SK-N-SH treated with all-trans-retinoic acid at 6 μM for 48 hours (cell line): ENCODE data around the gene ID2.

Experiments
- ATAC-seq: fragments of 200-7000 bp; cut with Tn5 transposase; 3 replicates; pipeline ENCODE4 v1.9.1; 2020; ENCODE audit warnings: mild to moderate bottlenecking, moderate library complexity
- ARNTL ChIP-seq: fragments of 450-650 bp; formaldehyde crosslinking; IDR thresholded peaks from 2 replicates; pipeline ENCODE4 v1.5.0; 2020; ENCODE audit warnings: low read depth, mild to moderate bottlenecking, moderate library complexity, borderline replicate concordance
- BACH2 ChIP-seq: fragments of 250-450 bp; sonication (Bioruptor Pico); IDR thresholded peaks from 2 replicates; pipeline ENCODE4 v1.9.0; 2021; ENCODE audit warnings: mild to moderate bottlenecking, borderline replicate concordance
- CSDC2 ChIP-seq: fragments of 250-450 bp; sonication (Bioruptor Pico); IDR thresholded peaks from 2 replicates; pipeline ENCODE4 v1.5.0; 2020; ENCODE audit warnings: mild to moderate bottlenecking, moderate library complexity
- ESRRG ChIP-seq: fragments of 250-450 bp; sonication (Bioruptor Pico); IDR thresholded peaks from 2 replicates; pipeline ENCODE4 v1.6.1; 2021; ENCODE audit warnings: mild to moderate bottlenecking
- GLIS3 ChIP-seq: fragments of 250-450 bp; sonication (Bioruptor Pico); IDR thresholded peaks from 2 replicates; pipeline ENCODE4 v1.5.0; 2020; ENCODE audit warnings: mild to moderate bottlenecking, moderate library complexity
- ISL1 ChIP-seq: fragments of 250-450 bp; sonication (Bioruptor Pico); IDR thresholded peaks from 2 replicates; pipeline ENCODE4 v2.1.2; 2022; ENCODE audit warnings: mild to moderate bottlenecking, moderate library complexity
- OSR1 ChIP-seq: fragments of 250-450 bp; sonication (Bioruptor Pico); IDR thresholded peaks from 2 replicates; pipeline ENCODE4 v1.8.0; 2022; ENCODE audit warnings: moderate library complexity, mild to moderate bottlenecking, inconsistent platforms
- PPARA ChIP-seq: fragments of 250-450 bp; sonication (Bioruptor Pico); IDR thresholded peaks from 2 replicates; pipeline ENCODE4 v1.5.0; 2020; ENCODE audit warnings: mild to moderate bottlenecking, borderline replicate concordance
- RARB ChIP-seq: fragments of 250-450 bp; sonication (Bioruptor Pico); IDR thresholded peaks from 2 replicates; pipeline ENCODE4 v1.8.0; 2021; ENCODE audit warnings: mild to moderate bottlenecking, moderate library complexity
- SNAI2 ChIP-seq: fragments of 250-450 bp; sonication (Bioruptor Pico); IDR thresholded peaks from 2 replicates; pipeline ENCODE4 v1.5.0; 2020; ENCODE audit warnings: mild to moderate bottlenecking, moderate library complexity
- TCF4 ChIP-seq: fragments of 250-450 bp; sonication (Bioruptor Pico); IDR thresholded peaks from 2 replicates; pipeline ENCODE4 v1.8.0; 2021; ENCODE audit warnings: mild to moderate bottlenecking, moderate library complexity, borderline replicate concordance
- TOX ChIP-seq: fragments of 250-450 bp; sonication (Bioruptor Pico); IDR thresholded peaks from 2 replicates; pipeline ENCODE4 v1.8.0; 2021; ENCODE audit warnings: mild to moderate bottlenecking, moderate library complexity, borderline replicate concordance
- ZC3H10 ChIP-seq: fragments of 250-450 bp; sonication (Bioruptor Pico); IDR thresholded peaks from 2 replicates; pipeline ENCODE4 v1.5.1; 2021; ENCODE audit warnings: mild to moderate bottlenecking, moderate library complexity
- ZFP3 ChIP-seq: fragments of 250-450 bp; sonication (Bioruptor Pico); IDR thresholded peaks from 2 replicates; pipeline ENCODE4 v1.5.0; 2020; ENCODE audit warnings: mild to moderate bottlenecking, moderate library complexity
- ZFP30 ChIP-seq: fragments of 450-650 bp; formaldehyde crosslinking; IDR thresholded peaks from 2 replicates; pipeline ENCODE4 v1.5.0; 2022; ENCODE audit warnings: mild to moderate bottlenecking, moderate library complexity
- ZNF565 ChIP-seq: fragments of 450-650 bp; formaldehyde crosslinking; conservative IDR thresholded peaks from 2 replicates; pipeline ENCODE4 v1.5.0; 2020; ENCODE audit warnings: low read depth, mild to moderate bottlenecking, moderate library complexity
- ZNF70 ChIP-seq: fragments of 450-650 bp; formaldehyde crosslinking; IDR thresholded peaks from 2 replicates; pipeline ENCODE4 v1.5.0; 2020; ENCODE audit warnings: mild to moderate bottlenecking, moderate library complexity
- ZNF8 ChIP-seq: fragments of 450-650 bp; formaldehyde crosslinking; IDR thresholded peaks from 2 replicates; pipeline ENCODE4 v1.5.0; 2020; ENCODE audit warnings: mild to moderate bottlenecking, moderate library complexity
- TF ChIP-seq, protein P1 (sequence below): fragments of 250-450 bp; sonication (Bioruptor Pico); IDR thresholded peaks from 2 replicates; pipeline ENCODE4 v1.5.1; 2020; ENCODE audit warnings: low read depth, mild to moderate bottlenecking, moderate library complexity
- TF ChIP-seq, protein P2 (sequence below): fragments of 250-450 bp; sonication (Bioruptor Pico); IDR thresholded peaks from 2 replicates; pipeline ENCODE4 v1.8.0; 2020; ENCODE audit warnings: mild to moderate bottlenecking, moderate library complexity, borderline replicate concordance
- TF ChIP-seq, protein P3 (sequence below): fragments of 250-450 bp; sonication (Bioruptor Pico); IDR thresholded peaks from 2 replicates; pipeline ENCODE4 v1.8.0; 2021; ENCODE audit warnings: low read depth, mild to moderate bottlenecking, moderate library complexity, borderline replicate concordance
- TF ChIP-seq, protein P4 (sequence below): fragments of 250-450 bp; sonication (Bioruptor Pico); IDR thresholded peaks from 2 replicates; pipeline ENCODE4 v1.5.0; 2020; ENCODE audit warnings: mild to moderate bottlenecking, moderate library complexity
- TF ChIP-seq, protein P5 (sequence below): fragments of 250-450 bp; sonication (Bioruptor Pico); IDR thresholded peaks from 2 replicates; pipeline ENCODE4 v1.5.1; 2021; ENCODE audit warnings: mild to moderate bottlenecking, moderate library complexity

ID2 gene, protein sequence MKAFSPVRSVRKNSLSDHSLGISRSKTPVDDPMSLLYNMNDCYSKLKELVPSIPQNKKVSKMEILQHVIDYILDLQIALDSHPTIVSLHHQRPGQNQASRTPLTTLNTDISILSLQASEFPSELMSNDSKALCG

DNA sequence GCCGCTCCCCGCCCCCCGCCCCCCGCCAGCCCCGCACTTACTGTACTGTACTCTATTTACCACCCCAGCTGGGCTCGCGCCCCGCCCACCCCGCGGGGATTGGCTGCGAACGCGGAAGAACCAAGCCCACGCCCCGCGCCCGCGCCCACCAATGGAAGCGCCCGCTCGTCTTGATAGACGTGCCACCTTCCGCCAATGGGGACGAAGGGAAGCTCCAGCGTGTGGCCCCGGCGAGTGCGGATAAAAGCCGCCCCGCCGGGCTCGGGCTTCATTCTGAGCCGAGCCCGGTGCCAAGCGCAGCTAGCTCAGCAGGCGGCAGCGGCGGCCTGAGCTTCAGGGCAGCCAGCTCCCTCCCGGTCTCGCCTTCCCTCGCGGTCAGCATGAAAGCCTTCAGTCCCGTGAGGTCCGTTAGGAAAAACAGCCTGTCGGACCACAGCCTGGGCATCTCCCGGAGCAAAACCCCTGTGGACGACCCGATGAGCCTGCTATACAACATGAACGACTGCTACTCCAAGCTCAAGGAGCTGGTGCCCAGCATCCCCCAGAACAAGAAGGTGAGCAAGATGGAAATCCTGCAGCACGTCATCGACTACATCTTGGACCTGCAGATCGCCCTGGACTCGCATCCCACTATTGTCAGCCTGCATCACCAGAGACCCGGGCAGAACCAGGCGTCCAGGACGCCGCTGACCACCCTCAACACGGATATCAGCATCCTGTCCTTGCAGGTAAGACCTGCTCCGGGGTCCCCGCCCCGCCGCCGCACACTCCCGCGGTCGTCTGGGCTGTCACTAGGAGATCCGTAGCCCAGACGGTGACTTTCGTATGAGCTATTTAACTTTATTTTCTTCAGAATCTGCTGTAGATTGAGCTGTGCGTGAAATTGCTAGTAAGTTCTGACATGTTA lies at the start of gene ID2:
Gene ID2 (plus strand): TSS at position 271 of the 907 bp plus-strand sequence. CDS start 110 bp downstream, at position 381.
- ATAC-seq: peak; percentile 53
- TF ChIP-seq, protein P1, sequence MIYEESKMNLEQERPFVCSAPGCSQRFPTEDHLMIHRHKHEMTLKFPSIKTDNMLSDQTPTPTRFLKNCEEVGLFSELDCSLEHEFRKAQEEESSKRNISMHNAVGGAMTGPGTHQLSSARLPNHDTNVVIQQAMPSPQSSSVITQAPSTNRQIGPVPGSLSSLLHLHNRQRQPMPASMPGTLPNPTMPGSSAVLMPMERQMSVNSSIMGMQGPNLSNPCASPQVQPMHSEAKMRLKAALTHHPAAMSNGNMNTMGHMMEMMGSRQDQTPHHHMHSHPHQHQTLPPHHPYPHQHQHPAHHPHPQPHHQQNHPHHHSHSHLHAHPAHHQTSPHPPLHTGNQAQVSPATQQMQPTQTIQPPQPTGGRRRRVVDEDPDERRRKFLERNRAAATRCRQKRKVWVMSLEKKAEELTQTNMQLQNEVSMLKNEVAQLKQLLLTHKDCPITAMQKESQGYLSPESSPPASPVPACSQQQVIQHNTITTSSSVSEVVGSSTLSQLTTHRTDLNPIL: peak; percentile 87
- TF ChIP-seq GLIS3 (peak; percentile 96; the same call in 1 of the 2 replicates), ZC3H10 (CRISPR knock-in tag) (no peak), ZFP30 (CRISPR knock-in tag) (peak; percentile 63; the same call in 1 of the 2 replicates), PPARA (no peak), ZFP3 (CRISPR knock-in tag) (peak; percentile 64; the same call in 1 of the 2 replicates), ESRRG (peak; percentile 85), SNAI2 (CRISPR knock-in tag) (no peak), ARNTL (no peak), OSR1 (CRISPR knock-in tag) (no peak), BACH2 (CRISPR knock-in tag) (no peak), RARB (no peak), ZNF565 (peak; percentile 70; the same call in 1 of the 2 replicates), CSDC2 (no peak), ISL1 (CRISPR knock-in tag) (no peak), ZNF8 (peak; percentile 30; the same call in 1 of the 2 replicates), ZNF70 (CRISPR knock-in tag) (no peak), TCF4 (CRISPR knock-in tag) (no peak), TOX (no peak)
- TF ChIP-seq, protein P2, sequence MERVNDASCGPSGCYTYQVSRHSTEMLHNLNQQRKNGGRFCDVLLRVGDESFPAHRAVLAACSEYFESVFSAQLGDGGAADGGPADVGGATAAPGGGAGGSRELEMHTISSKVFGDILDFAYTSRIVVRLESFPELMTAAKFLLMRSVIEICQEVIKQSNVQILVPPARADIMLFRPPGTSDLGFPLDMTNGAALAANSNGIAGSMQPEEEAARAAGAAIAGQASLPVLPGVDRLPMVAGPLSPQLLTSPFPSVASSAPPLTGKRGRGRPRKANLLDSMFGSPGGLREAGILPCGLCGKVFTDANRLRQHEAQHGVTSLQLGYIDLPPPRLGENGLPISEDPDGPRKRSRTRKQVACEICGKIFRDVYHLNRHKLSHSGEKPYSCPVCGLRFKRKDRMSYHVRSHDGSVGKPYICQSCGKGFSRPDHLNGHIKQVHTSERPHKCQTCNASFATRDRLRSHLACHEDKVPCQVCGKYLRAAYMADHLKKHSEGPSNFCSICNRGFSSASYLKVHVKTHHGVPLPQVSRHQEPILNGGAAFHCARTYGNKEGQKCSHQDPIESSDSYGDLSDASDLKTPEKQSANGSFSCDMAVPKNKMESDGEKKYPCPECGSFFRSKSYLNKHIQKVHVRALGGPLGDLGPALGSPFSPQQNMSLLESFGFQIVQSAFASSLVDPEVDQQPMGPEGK (CRISPR knock-in tag): no peak
- TF ChIP-seq, protein P3, sequence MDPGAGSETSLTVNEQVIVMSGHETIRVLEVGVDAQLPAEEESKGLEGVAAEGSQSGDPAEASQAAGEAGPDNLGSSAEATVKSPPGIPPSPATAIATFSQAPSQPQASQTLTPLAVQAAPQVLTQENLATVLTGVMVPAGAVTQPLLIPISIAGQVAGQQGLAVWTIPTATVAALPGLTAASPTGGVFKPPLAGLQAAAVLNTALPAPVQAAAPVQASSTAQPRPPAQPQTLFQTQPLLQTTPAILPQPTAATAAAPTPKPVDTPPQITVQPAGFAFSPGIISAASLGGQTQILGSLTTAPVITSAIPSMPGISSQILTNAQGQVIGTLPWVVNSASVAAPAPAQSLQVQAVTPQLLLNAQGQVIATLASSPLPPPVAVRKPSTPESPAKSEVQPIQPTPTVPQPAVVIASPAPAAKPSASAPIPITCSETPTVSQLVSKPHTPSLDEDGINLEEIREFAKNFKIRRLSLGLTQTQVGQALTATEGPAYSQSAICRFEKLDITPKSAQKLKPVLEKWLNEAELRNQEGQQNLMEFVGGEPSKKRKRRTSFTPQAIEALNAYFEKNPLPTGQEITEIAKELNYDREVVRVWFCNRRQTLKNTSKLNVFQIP: no peak
- TF ChIP-seq, protein P4, sequence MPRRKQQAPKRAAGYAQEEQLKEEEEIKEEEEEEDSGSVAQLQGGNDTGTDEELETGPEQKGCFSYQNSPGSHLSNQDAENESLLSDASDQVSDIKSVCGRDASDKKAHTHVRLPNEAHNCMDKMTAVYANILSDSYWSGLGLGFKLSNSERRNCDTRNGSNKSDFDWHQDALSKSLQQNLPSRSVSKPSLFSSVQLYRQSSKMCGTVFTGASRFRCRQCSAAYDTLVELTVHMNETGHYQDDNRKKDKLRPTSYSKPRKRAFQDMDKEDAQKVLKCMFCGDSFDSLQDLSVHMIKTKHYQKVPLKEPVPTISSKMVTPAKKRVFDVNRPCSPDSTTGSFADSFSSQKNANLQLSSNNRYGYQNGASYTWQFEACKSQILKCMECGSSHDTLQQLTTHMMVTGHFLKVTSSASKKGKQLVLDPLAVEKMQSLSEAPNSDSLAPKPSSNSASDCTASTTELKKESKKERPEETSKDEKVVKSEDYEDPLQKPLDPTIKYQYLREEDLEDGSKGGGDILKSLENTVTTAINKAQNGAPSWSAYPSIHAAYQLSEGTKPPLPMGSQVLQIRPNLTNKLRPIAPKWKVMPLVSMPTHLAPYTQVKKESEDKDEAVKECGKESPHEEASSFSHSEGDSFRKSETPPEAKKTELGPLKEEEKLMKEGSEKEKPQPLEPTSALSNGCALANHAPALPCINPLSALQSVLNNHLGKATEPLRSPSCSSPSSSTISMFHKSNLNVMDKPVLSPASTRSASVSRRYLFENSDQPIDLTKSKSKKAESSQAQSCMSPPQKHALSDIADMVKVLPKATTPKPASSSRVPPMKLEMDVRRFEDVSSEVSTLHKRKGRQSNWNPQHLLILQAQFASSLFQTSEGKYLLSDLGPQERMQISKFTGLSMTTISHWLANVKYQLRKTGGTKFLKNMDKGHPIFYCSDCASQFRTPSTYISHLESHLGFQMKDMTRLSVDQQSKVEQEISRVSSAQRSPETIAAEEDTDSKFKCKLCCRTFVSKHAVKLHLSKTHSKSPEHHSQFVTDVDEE (CRISPR knock-in tag): 0 out of 2 replicates have a peak, but pooled peaks have one; percentile 63
- TF ChIP-seq, protein P5, sequence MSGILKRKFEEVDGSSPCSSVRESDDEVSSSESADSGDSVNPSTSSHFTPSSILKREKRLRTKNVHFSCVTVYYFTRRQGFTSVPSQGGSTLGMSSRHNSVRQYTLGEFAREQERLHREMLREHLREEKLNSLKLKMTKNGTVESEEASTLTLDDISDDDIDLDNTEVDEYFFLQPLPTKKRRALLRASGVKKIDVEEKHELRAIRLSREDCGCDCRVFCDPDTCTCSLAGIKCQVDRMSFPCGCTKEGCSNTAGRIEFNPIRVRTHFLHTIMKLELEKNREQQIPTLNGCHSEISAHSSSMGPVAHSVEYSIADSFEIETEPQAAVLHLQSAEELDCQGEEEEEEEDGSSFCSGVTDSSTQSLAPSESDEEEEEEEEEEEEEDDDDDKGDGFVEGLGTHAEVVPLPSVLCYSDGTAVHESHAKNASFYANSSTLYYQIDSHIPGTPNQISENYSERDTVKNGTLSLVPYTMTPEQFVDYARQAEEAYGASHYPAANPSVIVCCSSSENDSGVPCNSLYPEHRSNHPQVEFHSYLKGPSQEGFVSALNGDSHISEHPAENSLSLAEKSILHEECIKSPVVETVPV (CRISPR knock-in tag): peak; percentile 91
- TF ChIP-seq, all 23 proteins: peak for 9

DNA sequence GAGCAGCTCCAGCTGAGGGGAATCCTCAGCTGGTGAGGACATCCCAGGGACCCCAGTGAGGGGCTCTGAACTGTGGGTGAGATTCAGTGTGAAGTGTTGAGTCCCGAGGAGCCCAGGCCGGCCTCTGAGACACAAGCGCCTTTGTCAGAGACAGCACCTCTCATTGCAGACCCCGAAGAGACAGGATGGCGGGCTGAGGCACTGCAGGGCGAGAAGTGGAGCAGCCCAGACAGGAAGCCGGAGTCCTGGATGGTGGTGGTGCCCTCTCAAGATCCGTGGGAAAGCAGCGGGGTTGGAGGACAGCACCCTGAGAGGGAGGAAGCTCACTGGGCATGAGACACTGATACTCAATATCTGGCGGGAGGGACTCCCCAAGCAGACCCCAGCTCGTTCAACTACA lies 49.1 kb upstream of the ID2 start:
- no peak for ATAC-seq
- no peak for TF ChIP-seq PPARA
- TF ChIP-seq, protein P3: no peak
- TF ChIP-seq, all 23 proteins: peak for 0
